ENCODE data around the gene GRIN2A.

GRCh38 chr16:9980981-9981380 lies 201.2 kb downstream of the GRIN2A start:
- TF ChIP-seq EZH2 (IDR thresholded peaks at IDR 0.05; ENCODE audit: borderline replicate concordance, low read depth, low read length, severe bottlenecking) (no peak), CTCF (IDR thresholded peaks at IDR 0.05; ENCODE audit: extremely low read depth in 1 of 2, insufficient read depth in 1 of 2, low read depth in 1 of 2, low read length in 2 of 2) (no peak)
